Measurements from ENCODE around the gene KHDRBS1.
"Not testable (repeated sequence)": the region's sequence is repeated elsewhere in the genome, so short reads cannot be mapped to it uniquely, and the experiment has no call there.

The KHDRBS1 gene

DNA sequence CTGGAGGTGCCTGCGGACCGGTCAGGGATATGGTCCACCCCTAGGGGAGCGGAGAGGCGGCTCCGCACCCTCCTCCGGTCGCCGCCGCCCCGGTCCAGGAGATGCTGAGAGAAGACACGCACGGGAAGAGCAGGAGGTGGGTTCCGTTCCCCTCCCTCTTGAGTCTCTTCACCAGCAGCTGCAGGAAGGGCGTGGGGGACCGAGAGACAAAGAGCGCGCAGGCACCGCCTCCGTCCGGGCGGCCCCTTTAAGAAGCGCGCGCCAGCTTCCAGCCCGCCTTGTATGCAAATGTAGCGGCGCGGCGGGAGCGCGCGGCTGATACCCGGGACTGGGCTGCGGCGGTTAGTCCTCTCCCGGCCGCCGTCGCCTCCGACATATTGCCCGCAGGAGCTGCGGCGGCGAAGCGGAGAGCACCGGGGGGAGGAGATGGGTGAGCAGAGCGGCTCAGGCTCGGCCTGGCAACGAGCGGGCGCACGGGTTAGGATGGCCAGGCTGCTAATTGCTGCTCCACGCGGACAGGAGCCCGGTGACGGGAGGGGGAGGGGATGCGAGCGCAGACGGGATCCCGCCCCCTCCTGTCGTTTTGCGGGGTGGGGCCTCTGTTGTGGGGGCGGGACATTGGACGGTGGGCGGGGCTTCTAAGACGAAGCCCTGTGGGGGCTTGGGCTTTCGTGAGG lies 59.1 kb downstream of the KHDRBS1 start, which contains the start of gene TMEM39B:
TMEM39B (plus strand) TSS at position 318 of the 677 bp plus-strand sequence; CDS start at position 427, 109 bp downstream.
- FAIRE-seq (no peak), DNase-seq (ENCODE audit: insufficient read length, low spot score) (peak; percentile 48)
- TF ChIP-seq, protein P1, sequence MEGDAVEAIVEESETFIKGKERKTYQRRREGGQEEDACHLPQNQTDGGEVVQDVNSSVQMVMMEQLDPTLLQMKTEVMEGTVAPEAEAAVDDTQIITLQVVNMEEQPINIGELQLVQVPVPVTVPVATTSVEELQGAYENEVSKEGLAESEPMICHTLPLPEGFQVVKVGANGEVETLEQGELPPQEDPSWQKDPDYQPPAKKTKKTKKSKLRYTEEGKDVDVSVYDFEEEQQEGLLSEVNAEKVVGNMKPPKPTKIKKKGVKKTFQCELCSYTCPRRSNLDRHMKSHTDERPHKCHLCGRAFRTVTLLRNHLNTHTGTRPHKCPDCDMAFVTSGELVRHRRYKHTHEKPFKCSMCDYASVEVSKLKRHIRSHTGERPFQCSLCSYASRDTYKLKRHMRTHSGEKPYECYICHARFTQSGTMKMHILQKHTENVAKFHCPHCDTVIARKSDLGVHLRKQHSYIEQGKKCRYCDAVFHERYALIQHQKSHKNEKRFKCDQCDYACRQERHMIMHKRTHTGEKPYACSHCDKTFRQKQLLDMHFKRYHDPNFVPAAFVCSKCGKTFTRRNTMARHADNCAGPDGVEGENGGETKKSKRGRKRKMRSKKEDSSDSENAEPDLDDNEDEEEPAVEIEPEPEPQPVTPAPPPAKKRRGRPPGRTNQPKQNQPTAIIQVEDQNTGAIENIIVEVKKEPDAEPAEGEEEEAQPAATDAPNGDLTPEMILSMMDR (IDR thresholded peaks at IDR 0.05; ENCODE audit: insufficient read depth, missing control alignments): no peak

DNA sequence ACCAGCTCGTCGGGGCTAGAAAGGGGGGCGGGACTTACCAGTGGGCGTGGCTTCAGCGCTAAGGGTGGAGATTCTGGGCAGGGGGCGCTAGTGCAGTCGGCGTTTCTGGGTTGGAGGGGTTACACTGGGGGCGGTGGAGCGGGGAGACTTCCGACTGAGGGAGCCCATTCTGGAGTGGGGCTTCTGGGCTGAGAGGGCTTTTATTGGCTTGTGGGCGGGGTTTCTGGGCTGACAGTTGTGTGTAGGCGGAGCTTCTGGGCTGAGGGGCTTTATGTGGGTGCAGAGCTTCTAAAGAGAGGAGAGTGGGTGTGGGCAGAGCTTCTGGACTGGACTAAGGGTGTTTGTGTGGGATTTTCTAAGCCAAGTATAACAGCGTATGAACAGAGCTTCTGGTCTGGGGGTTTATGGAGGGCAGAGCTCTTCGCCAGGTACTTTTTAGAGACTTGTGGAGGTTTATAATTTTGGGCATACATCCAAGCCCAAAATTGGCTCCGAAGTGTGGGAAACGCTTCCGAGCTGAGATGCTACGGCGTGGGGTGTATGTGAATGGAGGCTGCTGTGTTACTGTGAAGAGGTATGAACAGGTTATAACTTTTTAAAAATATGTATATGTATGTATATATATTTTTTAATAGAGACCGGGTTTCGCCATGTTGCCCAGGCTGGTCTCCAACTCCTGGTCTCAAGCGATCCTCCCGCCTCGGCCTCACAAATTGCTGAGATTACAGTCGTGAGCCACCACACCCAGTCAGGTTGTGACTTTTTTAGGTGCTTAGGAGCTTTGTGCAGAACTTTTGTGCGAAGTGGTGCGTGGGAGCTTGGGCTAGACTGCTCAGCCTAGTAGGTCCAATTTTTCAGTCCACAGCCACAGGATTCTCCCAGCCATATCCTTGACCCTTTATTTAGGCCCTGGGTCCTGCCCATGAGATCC lies 59.9 kb downstream of the KHDRBS1 start:
- DNase-seq (ENCODE audit: insufficient read length, low spot score) (peak; percentile 79), FAIRE-seq (no peak)
- TF ChIP-seq, protein P1 (IDR thresholded peaks at IDR 0.05; ENCODE audit: insufficient read depth, missing control alignments): peak; percentile 35

DNA sequence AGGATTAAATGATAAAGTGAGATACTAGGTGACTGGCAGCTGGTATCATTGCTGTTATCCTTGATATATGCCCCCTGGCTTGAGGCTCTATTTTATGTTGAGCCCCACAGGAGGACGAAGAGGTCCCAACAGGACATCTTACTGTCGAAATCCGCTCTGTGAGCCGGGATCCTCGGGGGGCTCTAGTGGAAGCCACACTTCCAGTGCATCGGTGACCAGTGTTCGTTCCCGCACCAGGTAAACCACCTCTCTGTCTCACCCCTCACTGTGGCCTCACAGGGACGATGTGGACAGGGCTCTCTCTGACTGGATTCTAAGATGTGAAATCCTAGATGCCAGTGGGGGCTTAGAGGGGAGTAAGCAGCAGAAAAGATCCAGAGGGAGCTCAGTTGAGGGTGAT lies 61.2 kb downstream of the KHDRBS1 start:
- DNase-seq (ENCODE audit: insufficient read length, low spot score) (no peak), FAIRE-seq (no peak)
- TF ChIP-seq, protein P1 (IDR thresholded peaks at IDR 0.05; ENCODE audit: insufficient read depth, missing control alignments): no peak

DNA sequence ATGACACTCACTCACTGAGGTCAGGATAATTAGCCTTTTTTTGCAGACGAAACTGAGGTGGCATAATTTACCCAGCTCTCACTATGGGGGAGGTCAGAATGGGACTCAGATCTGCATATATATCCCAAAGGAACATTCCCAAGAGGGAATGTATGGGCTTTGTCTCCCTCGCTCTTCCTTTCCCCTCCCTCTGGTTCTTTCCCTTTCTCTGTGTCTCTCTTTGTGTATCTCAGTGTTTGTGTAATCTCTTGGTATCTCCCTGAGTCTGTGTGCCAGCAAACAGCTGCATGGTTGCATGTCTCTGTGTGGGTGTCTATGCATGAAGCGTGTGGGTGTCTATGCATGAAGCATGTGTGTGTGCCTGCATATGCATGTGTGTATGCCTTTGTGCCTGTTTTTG lies 63.8 kb downstream of the KHDRBS1 start:
- DNase-seq (ENCODE audit: insufficient read length, low spot score) (no peak), FAIRE-seq (no peak)
- TF ChIP-seq, protein P1 (IDR thresholded peaks at IDR 0.05; ENCODE audit: insufficient read depth, missing control alignments): no peak

DNA sequence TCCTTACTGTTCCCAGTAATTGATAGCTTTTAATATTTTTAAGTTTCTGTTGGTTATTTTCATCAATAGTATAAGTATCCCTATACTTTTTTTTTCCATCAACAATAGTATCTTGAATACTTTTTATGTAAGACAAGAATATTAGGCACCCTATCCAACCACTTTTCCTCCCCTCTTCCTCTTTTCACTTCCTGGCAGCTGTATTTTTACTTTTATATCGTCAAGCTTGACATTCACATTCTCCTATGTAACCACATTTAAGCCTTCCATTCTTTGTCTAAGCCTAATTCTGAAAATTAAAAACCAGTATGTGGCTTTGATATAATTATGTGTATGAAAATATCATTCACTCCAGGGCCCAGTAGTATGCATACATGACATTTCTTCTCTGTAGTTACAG lies 68.4 kb downstream of the KHDRBS1 start:
- no peak for FAIRE-seq
- no peak for DNase-seq (ENCODE audit: insufficient read length, low spot score)
- TF ChIP-seq, protein P1 (IDR thresholded peaks at IDR 0.05; ENCODE audit: insufficient read depth, missing control alignments): no peak

DNA sequence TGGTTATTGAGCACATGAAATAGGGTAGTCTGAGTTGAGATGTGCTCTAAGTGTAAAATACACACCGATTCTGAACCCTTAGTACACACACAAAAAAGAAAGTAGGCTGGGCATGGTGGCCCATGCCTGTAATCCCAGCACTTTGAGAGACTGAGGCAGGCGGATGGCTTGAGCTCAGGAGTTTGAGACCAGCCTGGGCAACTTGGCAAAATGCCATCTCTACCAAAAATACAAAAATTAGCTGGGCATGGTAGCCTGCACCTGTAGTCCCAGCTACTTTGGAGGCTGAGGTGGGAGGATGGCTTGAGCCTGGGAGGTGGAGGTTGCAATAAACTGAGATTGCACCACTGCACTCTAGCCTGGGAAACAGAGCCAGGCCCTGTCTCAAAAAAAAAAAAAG lies 72.7 kb downstream of the KHDRBS1 start:
- not testable (repeated sequence) for FAIRE-seq; DNase-seq (ENCODE audit: insufficient read length, low spot score)

DNA sequence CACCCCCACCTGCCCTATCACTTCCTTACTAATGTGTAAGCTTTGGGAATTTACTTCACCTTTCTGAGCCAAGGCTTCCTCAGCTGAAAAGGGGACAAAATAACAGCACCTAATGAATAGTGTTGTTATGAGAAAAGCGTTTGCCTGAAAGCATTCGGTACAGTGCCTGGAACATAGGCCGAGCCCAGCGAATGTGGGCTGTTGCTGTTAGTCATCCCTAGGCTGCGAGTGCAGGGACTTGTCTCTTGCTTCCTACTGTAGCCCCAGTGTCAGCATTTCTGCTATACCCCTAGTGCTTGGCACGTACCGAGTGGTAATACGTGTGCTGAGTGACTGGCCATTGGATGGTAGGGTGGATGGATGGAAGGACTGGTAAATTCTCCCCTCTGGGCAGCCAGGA lies 77.5 kb downstream of the KHDRBS1 start:
- DNase-seq (ENCODE audit: insufficient read length, low spot score) (no peak), FAIRE-seq (no peak)
- TF ChIP-seq, protein P1 (IDR thresholded peaks at IDR 0.05; ENCODE audit: insufficient read depth, missing control alignments): no peak
